Measurements from ENCODE around the gene ZPLD1. TPM values are rescaled to one million over a fixed set of nuclear protein-coding genes. Genes with fewer than 3 reads are reported as not detected.

Gene ZPLD1
- total RNA-seq, 2 experiments from 2014 or later: not detected

- DNase-seq (no peak), ATAC-seq (ENCODE audit: poor library complexity) (no peak)
- Mint-ChIP-seq H3K4me3 (no peak overlapping the region), H3K27me3 (peaks cover 10% of the 10 kb centered on the region), H3K4me1 (ENCODE audit: low read depth) (no peaks in the 10 kb centered on the region), H3K36me3 (ENCODE audit: low read depth) (no peaks in the 10 kb centered on the region), H3K9me3 (no peaks in the 10 kb centered on the region), H3K27ac (no peak overlapping the region)
- CTCF ChIA-PET: no interaction called here
- H3K9me3 ChIP-seq (ENCODE audit: control insufficient read depth in 1 of 2, insufficient read depth in 1 of 2, low read length in 2 of 2): no peaks in the 10 kb centered on the region
- no peak overlapping the region for H3K27ac ChIP-seq (ENCODE audit: low read depth in 1 of 2, low read length in 2 of 2)
- intact Hi-C loops (cut with DNase I, micrococcal nuclease): no loop called here
- H3K36me3 ChIP-seq (ENCODE audit: insufficient read depth, low read length): no peaks in the 10 kb centered on the region
- H3K4me3 ChIP-seq (ENCODE audit: low read length): no peak overlapping the region
- no peak for TF ChIP-seq CTCF (IDR thresholded peaks at IDR 0.05)
- POLR2A ChIA-PET: no interaction called here
- H3K4me1 ChIP-seq (ENCODE audit: insufficient read depth, low read length): no peaks in the 10 kb centered on the region
- H3K27me3 ChIP-seq (ENCODE audit: control insufficient read depth in 1 of 2, insufficient read depth in 2 of 2, low read length in 2 of 2): peaks cover 0 to 5% of the 10 kb centered on the region in 2 experiments
Measured at GRCh38 chr3:102447272-102447671, 12.5 kb downstream of the ZPLD1 start.

- peaks cover 10% of the 10 kb centered on the region for H3K27me3 Mint-ChIP-seq
- Histone ChIP-seq H3K9me3 (ENCODE audit: control insufficient read depth in 1 of 2, insufficient read depth in 1 of 2, low read length in 2 of 2) (no peaks in the 10 kb centered on the region), H3K36me3 (ENCODE audit: insufficient read depth, low read length) (no peaks in the 10 kb centered on the region), H3K27me3 (ENCODE audit: control insufficient read depth in 1 of 2, insufficient read depth in 2 of 2, low read length in 2 of 2) (peaks cover 0 to 5% of the 10 kb centered on the region in 2 experiments), H3K4me1 (ENCODE audit: insufficient read depth, low read length) (no peaks in the 10 kb centered on the region), H3K4me3 (ENCODE audit: low read length) (no peak overlapping the region), H3K27ac (ENCODE audit: low read depth in 1 of 2, low read length in 2 of 2) (no peak overlapping the region)
- H3K4me3 Mint-ChIP-seq: no peak overlapping the region
- no peaks in the 10 kb centered on the region for H3K36me3 Mint-ChIP-seq (ENCODE audit: low read depth)
- ChIA-PET CTCF (no interaction called here), POLR2A (no interaction called here)
- H3K27ac Mint-ChIP-seq: no peak overlapping the region
- no peaks in the 10 kb centered on the region for H3K9me3 Mint-ChIP-seq
- ATAC-seq (ENCODE audit: poor library complexity) (no peak), DNase-seq (no peak)
- TF ChIP-seq CTCF (IDR thresholded peaks at IDR 0.05): no peak
- H3K4me1 Mint-ChIP-seq (ENCODE audit: low read depth): no peaks in the 10 kb centered on the region
- intact Hi-C loops (cut with DNase I, micrococcal nuclease): no loop called here
Measured at GRCh38 chr3:102449341-102449740, 14.5 kb downstream of the ZPLD1 start.

- DNase-seq (no peak), ATAC-seq (ENCODE audit: poor library complexity) (no peak)
- no peak overlapping the region for H3K4me3 ChIP-seq (ENCODE audit: low read length)
- no peaks in the 10 kb centered on the region for H3K36me3 Mint-ChIP-seq (ENCODE audit: low read depth)
- ChIA-PET POLR2A (no interaction called here), CTCF (no interaction called here)
- no peak overlapping the region for H3K4me3 Mint-ChIP-seq
- no peak for TF ChIP-seq CTCF (IDR thresholded peaks at IDR 0.05)
- no peak overlapping the region for H3K27ac Mint-ChIP-seq
- H3K9me3 ChIP-seq (ENCODE audit: control insufficient read depth in 1 of 2, insufficient read depth in 1 of 2, low read length in 2 of 2): no peaks in the 10 kb centered on the region
- H3K36me3 ChIP-seq (ENCODE audit: insufficient read depth, low read length): no peaks in the 10 kb centered on the region
- no peaks in the 10 kb centered on the region for H3K4me1 Mint-ChIP-seq (ENCODE audit: low read depth)
- no peaks in the 10 kb centered on the region for H3K9me3 Mint-ChIP-seq
- H3K4me1 ChIP-seq (ENCODE audit: insufficient read depth, low read length): no peaks in the 10 kb centered on the region
- no peak overlapping the region for H3K27ac ChIP-seq (ENCODE audit: low read depth in 1 of 2, low read length in 2 of 2)
- H3K27me3 ChIP-seq (ENCODE audit: control insufficient read depth in 1 of 2, insufficient read depth in 2 of 2, low read length in 2 of 2): peaks cover 0 to 2% of the 10 kb centered on the region in 2 experiments
- intact Hi-C loops (cut with DNase I, micrococcal nuclease): no loop called here
- peaks cover 10% of the 10 kb centered on the region for H3K27me3 Mint-ChIP-seq
Measured at GRCh38 chr3:102449930-102450329, 15.1 kb downstream of the ZPLD1 start.

Data from CD4-positive, alpha-beta T cell (primary cell).